ENCODE measurements around the gene SLC43A2.
A peak's percentile ranks its signal among the peaks of the same experiment; 100 is the strongest.
"Not testable (repeated sequence)": the region's sequence is repeated elsewhere in the genome, so short reads cannot be mapped to it uniquely, and the experiment has no call there.

Gene SLC43A2

GRCh38 chr17:1588821-1589585 is 39.6 kb downstream of the SLC43A2 start:
- DNase-seq: no peak

GRCh38 chr17:1584167-1584566 is 44.5 kb downstream of the SLC43A2 start:
- DNase-seq: no peak

DNA sequence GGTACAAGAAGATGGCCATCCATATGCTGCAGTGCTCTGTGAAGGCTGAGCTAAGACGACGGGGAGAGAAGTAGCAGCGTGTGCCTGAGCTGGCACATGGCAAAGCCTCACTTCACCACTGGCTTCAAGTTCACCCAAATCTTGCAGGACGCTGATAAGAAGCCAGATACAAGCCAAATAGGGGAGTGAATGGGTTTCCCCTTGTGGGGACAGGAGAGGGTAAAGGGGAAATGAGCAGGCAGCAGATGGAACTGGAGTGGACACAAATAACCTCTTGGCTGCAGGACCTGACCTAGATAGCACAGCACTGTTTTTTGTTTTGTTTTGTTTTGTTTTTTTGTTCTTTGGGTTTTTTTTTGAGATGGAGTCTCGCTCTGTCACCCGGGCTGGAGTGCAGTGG is 45.1 kb downstream of the SLC43A2 start:
- DNase-seq: no peak

DNA sequence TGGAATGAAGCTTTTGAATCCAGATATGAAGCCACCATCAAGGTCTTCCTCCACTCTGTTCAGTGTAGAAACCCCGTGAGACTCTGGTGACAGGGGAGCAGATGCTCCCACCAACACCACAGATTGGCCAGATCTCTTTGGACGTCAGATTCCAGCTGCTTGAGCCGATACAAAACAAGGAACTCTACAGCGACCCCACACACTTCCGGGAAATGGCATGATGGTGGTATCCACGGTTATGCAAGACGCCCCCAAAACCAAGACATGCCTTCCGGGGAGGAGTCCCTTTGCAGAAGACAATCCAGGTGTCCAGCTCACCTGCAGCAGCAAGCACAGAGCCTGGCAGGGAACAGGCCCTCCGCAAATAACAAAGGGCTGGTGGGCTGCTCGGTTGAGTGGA is 46.3 kb downstream of the SLC43A2 start:
- DNase-seq: no peak

- DNase-seq: no peak
Measured at GRCh38 chr17:1580979-1581676, 47.5 kb downstream of the SLC43A2 start.

DNA sequence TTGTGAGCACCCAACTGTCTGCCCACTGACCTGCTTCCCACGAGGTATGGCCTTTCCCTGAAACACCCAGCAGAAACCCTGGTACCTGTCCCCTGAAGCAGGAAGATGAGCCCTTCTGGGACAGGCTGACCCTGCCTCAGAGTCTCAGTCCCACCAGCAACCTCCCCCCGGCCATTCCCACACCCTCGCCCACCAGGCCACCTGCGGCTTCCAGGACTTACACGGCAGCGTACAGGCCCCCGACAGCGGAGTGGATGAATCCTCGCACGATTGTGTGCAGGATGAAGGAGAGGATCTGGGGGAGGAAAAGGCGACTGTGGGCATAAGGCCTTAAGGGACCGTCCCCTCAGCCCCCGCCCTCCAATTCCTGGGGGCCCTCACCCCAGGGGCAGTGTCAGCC is 50.6 kb downstream of the SLC43A2 start:
- DNase-seq: no peak

GRCh38 chr17:1577583-1578013 is 51.0 kb downstream of the SLC43A2 start:
- DNase-seq: no peak

- peak; percentile 57 for DNase-seq
Measured at GRCh38 chr17:1577182-1577581, 51.5 kb downstream of the SLC43A2 start.

DNA sequence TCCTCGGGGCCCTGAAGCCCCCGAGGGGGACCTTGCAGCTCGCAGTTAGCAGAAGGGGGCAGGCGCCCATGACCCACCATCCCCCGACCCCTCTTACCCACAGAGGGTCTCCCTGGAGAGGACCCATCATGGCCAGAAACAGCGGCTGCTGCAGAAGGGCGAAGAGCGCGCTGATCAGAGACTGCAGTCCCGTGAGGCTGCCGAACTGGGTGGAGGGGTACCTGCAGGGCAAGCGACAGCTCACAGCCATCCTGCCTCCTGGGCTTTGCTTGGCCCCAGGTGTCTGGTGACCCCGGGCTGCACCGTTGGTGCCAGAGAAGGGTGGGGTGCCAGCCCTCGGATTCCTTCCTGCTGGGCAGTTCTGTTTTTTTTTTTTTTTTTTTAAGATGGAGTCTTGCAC is 52.1 kb downstream of the SLC43A2 start:
- no peak for DNase-seq

DNA sequence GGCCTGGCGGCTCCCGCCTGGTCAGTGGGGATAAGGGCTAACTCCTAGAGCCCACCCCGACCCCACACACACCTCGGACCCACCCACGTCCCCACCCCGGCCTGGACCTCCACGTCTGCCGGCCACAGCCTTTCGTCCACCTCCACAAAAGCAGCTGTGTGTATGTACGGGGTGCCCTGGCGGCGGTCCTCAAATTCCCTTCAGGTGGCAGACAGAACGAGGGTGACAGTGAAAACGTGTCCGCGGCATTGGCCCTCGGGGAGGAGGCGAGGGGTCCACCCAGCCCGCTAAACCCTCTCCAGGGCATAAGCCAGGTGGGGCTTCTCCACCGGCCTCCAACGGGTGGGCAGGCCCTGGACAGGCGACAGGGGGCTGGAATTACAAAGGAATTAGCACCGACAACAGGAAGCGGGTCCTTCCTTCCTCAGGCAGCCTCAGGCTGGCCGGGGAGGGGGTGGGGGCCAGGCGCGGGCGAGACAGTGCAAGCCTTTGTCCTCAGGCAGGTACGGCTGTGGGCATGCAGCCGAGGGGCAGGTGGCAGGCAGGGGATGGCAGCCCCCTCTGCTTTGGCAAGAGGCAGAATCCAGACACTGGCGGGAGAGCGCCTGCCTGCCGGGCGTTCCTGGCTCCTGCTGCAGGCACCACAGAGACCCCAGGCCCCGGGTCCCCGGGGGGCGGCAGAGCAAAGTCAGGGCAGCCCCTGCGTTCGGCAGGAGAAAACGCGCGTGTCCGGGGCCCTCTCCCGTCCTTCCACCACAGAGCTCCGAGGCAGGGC is 53.8 kb downstream of the SLC43A2 start:
- DNase-seq: peak; percentile 30

- peak; percentile 64 for DNase-seq
Measured at GRCh38 chr17:1573932-1574696, 54.5 kb downstream of the SLC43A2 start.

DNA sequence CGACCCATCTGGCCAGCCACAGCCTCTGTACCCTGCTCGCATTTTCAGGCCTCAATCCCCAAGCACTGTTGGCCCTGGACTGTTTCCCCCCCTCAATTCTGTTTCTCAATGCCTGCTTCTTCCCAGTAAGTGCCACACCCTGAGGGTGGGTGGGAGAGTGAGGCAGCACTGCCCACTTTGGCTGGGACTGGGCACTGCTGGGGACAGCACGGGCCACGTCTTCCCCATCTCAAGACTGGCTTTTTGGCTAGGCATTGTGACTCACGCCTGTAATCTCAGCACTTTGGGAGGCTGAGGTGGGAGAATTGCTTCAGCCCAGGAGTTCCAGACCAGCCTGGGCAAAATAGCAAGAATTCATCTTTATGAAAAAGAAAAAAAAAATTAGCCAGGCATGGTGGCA is 56.0 kb downstream of the SLC43A2 start:
- DNase-seq: not testable (repeated sequence)

- DNase-seq: no peak
Measured at GRCh38 chr17:1571341-1571704, 57.3 kb downstream of the SLC43A2 start.

DNA sequence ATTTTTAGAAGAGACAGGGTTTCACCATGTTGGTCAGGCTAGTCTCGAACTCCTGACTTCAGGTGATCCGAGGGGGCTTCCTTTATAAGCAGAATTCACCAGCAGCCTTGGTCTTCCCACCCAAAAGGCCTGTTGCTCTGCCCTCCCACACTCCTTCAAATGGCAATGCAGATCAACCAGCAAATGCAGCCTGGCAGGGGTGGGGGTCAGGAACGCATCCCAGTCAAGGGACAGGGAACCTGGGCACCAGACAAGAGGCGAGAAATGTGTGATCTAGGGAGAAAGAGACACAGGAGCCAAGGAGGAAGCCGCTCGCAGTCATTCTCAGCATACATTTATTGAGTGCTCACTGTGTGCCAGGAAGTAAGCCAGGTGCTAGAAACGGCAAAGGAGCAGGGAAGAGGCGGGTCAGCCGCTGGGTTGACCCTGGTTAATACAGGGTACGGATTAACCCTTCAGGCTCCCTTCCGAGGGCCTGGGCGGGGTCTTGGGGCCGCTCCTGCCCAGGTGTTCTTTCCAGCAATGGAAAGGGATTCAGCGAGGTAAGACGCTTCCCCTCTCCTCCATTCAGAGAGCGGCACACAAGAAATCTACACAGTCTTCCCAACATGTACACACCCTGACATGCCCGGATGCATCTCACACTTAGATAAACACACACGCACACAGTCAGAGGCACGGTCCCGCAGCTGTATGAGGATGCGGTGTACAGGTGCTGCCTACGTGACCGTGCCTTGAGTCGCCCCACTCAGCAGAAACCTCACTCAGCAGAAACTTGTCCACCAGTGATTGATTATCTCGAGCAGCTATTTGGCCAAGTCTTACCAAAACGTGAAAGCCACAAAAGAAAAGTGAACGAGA is 59.5 kb downstream of the SLC43A2 start:
- no peak for DNase-seq

DNA sequence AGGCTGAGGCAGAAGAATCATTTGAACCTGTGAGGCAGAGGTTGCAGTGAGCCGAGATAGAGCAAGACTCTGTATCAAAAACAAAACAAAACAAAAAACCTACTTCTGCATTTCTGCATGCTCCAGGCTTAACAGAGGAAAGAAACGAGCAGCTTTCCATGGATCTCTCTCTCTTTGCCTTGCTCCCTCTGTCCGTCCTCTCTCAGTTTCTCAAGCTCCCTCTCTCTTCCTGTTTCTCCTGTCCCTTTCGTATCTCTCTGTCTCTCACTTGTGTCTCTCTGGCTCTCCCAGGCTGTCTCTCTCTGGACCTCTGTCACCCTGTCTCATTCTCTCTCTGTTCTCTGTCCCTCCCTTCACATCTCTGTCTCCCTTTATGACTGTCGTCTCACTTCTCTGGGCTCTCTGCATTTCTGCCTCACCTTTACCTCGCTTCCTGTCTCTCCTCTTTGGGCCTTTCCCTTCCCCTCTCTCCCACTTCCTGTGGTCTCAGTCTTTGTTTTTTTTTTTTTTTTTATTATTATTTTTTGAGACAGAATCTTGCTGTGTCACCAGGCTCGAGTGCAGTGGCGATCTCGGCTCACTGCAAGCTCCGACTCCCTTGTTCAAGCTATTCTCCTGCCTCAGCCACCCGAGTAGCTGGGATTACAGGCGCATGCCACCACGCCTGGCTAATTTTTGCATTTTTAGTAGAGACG is 62.0 kb downstream of the SLC43A2 start:
- no peak for DNase-seq

DNA sequence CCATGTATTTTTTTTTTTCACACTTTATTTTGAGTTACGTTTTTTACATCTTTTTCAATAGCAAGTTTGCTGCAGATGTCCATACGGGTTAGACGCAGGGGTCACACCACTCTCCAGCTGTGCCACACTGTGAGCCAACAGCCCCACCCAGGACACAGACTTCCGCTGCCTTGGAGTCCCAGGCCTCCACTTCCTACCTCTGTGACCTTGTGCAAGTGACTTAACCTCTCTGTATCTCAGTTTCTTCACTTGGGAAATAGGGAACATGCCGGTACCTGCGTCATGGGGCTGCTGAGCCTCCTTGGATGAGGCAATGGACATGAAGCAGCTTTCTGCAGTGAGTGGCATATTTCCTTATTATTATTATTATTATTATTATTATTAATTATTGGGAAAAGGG is 62.8 kb downstream of the SLC43A2 start:
- DNase-seq: no peak

DNA sequence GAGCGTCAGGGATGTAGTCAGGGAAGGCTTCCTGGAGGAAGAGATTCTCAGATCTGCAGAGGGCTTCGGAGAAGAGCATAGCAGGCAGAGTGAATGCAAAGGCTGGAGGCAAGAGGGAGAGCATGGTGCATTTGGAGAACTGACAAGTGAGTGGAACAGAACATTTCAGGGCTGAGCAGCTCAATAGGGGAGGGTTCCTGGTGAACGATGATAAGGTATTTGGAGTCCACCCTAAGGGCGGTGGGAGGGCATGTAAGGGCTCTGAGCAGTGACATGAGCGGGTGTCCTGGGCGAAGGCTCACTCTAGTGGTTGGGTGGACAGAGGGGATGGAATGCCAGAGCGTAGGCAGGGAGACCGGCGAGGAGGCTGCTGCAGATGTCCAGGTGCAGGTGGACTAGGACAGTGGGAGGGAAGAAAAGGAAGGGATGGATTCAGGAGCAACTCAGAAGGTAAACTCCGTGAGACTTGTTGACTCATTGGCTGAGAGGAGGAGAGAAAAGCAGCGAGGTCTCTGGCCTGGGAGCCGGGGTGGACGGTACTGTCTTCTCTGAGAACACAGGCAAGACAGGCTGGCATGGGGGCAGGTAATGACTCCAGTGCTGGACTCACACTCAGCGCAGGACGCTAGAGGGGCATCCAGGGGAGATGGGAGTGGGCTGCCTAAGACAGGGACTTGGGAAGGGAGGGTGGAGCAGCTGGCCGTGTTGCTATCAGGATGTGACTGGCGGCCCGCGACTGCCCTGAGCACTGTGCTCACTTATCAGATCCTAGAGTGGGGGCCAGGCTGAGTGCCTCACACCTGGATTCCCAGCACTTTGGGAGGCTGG is 64.6 kb downstream of the SLC43A2 start:
- no peak for DNase-seq

- DNase-seq: not testable (repeated sequence)
Measured at GRCh38 chr17:1563471-1563785, 65.2 kb downstream of the SLC43A2 start.

DNA sequence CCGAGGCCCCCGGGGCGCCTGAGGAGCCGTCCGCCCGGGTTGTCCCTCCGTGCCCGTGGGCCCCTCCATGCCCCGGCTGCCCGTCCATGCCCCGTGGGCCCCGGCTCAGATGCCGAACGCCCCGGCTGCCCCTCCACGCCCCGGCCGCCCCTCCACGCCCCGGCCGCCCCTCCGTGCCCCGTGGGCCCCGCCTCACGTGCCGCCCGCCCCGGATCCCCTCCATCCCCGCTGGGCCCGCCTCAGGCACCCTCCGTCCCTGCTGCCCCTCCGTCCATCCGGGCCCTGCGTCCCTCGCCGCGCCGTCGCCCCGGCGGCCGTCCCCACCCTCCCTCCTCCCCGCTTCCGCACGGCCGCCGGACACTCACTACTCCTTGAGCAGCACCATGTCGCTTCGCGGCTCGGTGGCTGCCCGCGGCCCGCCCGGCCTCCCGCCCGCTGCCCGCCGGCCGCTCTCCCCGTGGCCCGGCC is 66.4 kb downstream of the SLC43A2 start:
- no peak for DNase-seq

DNA sequence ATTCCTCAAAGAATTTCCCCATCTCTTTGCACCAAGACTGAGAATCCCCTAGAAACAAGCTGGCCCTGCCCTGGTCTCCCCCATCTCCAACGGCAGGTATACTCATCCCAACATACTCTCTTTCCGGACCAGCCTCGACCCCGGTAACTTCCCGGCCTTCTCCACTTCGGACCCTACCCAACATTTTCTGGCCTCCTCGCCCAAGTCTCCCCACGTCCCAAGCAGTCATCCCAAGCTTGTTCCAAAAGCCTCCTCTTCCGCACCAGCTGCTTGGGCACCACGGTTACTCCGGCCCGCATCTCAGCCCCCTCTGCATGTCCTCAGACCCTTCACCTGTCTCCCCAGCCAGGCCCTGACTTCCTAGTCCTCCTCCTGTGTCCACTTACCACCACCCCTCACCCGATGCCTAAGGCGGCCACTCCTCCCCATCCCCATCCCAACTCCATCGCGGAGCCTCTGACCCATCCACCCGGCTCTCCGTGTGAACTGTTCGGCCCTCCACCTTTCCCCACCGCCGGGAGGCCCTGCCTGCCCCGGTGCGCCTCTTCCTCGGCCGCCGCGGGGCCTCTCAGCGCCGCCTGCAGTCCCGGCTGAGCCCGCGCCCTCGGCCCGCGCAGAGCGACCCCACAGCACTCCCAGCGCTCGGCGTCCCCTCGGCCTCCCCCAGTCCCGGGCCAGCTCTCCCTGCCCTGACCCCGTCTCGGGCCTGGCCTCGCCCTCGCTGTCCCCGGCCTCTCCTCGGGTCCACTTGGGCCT is 67.0 kb downstream of the SLC43A2 start:
- no peak for DNase-seq

Data from NCI-H2029 (cell line).